Testis (tissue), 2 donors: ENCODE results near the gene USP49.

Experiments
- CTCF ChIP-seq, 3 experiments: fragments of 450-650 bp in 2 of 3; fragments of 200-600 bp in 1 of 3; sonication (generic) in 1 of 3; IDR thresholded peaks; one replicate each; pipeline ENCODE4 v1.5.1; 2016 to 2019; ENCODE audit warnings: antibody characterized with exemption in 3 of 3, mild to moderate bottlenecking in 2 of 3, moderate library complexity in 1 of 3
- POLR2A ChIP-seq: fragments of 450-650 bp; IDR thresholded peaks from one replicate; pipeline ENCODE4 v1.6.1; 2017; ENCODE audit warnings: antibody characterized with exemption, mild to moderate bottlenecking, moderate library complexity

GRCh38 chr6:41813956-41814355 is 81.2 kb downstream of the USP49 start:
- TF ChIP-seq CTCF (IDR thresholded peaks at IDR 0.05) (no peak), POLR2A (no peak)
